ENCODE data around the gene SUV39H1.

GRCh38 chrX:48684134-48684533, 12.4 kb upstream of the SUV39H1 start:
- no peak for TF ChIP-seq ZNF138 (tag by site-specific recombination; IDR thresholded peaks at IDR 0.05; ENCODE audit: borderline replicate concordance)
- TF ChIP-seq ZNF580 (tag by site-specific recombination; IDR thresholded peaks at IDR 0.05) = no peak
- TF ChIP-seq KLF16 (tag by site-specific recombination; IDR thresholded peaks at IDR 0.05) = no peak
